ENCODE data around the gene TMEM11.

TMEM11 gene

DNA sequence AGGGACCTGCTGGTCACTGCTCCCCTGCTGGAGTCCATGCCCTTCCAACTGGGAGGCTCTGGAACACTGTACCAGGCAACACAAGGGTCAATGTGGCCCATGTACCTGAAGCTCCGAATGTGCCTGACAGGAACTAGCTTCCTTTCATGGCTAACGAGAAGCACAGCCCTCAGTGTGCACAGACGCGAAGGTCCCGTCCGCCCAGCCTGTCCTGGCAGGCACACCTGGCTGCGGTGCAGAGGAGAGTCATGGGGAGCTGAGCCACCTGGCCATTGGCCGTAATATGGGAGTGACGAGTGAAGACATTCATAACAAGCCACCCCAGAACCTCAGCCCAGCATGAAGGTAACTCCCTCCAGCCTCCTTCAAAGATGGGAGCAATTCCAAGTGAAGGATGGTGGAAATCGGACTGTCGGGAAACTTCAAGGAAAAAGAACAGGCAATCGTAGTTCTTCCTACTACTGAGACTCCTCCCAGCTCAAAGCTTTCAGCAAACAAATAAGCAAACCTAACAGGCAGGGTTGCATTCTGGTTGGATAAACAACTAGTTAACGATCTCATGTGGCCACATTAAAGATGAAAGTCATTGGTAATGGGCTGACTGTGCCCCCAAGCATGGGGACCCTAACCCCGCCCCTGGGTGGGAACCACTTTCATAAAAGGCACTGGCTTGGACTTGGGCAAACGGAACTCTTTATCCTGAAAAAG, 13.2 kb downstream of the TMEM11 start:
- H4K20me1 ChIP-seq (ENCODE audit: control insufficient read depth, insufficient read depth, low read depth, low read length): peaks cover 21% of the 10 kb centered on the region
- no peak overlapping the region for H3K4me3 ChIP-seq (ENCODE audit: low read length)
- H3K27ac ChIP-seq (ENCODE audit: low read depth, low read length): no peak overlapping the region
- no peaks in the 10 kb centered on the region for H3K9me2 ChIP-seq (replicated peaks; ENCODE audit: control insufficient read depth, low read length)
- no peaks in the 10 kb centered on the region for H3F3A ChIP-seq (ENCODE audit: control insufficient read depth, insufficient read depth)
- no peaks in the 10 kb centered on the region for H3K9me3 ChIP-seq (ENCODE audit: control insufficient read depth, insufficient read depth, low read length)
- peaks cover 44% of the 10 kb centered on the region for H3K36me3 ChIP-seq (ENCODE audit: control insufficient read depth, low read length)
- H3K27me3 ChIP-seq (ENCODE audit: control insufficient read depth, low read length): no peaks in the 10 kb centered on the region
- H3K79me2 ChIP-seq (ENCODE audit: control insufficient read depth, low read length): peaks cover 83% of the 10 kb centered on the region
- H3K4me1 ChIP-seq (ENCODE audit: control insufficient read depth, low read length): no peaks in the 10 kb centered on the region
- TF ChIP-seq EZH2phosphoT487 (IDR thresholded peaks at IDR 0.05; ENCODE audit: borderline replicate concordance, low read length): no peak
- TF ChIP-seq CTCF (IDR thresholded peaks at IDR 0.05; ENCODE audit: low read depth, low read length, poor library complexity, severe bottlenecking): no peak
- no peak overlapping the region for H3K4me2 ChIP-seq (ENCODE audit: low read length)

DNA sequence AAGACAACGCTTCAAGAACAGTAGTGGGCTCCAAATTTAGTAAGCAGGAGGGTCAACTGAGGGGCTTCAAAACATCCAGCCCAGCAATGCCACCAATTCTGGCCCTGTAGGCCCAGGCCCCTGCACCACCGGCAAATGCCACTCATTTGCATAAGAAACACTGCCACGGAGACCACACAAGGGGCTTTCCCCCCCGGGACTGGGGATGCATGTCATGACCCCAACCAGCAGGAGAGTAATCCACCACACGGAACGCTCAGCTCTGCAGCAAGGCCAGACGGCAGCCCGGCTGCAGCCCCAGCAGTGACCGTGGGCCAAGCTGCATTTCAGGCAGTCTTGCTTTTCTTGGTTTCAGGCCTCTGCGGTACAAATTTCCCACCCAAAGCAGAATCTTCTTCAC, 14.1 kb downstream of the TMEM11 start:
- Histone ChIP-seq H3K27me3 (ENCODE audit: control insufficient read depth, low read length) (no peaks in the 10 kb centered on the region), H3K9me3 (ENCODE audit: control insufficient read depth, insufficient read depth, low read length) (no peaks in the 10 kb centered on the region), H3K4me2 (ENCODE audit: low read length) (no peak overlapping the region), H3K27ac (ENCODE audit: low read depth, low read length) (no peak overlapping the region), H3K9me2 (replicated peaks; ENCODE audit: control insufficient read depth, low read length) (no peaks in the 10 kb centered on the region), H3K4me1 (ENCODE audit: control insufficient read depth, low read length) (no peaks in the 10 kb centered on the region), H4K20me1 (ENCODE audit: control insufficient read depth, insufficient read depth, low read depth, low read length) (peaks cover 16% of the 10 kb centered on the region), H3K79me2 (ENCODE audit: control insufficient read depth, low read length) (peaks cover 76% of the 10 kb centered on the region), H3K4me3 (ENCODE audit: low read length) (no peak overlapping the region), H3K36me3 (ENCODE audit: control insufficient read depth, low read length) (peaks cover 44% of the 10 kb centered on the region), H3F3A (ENCODE audit: control insufficient read depth, insufficient read depth) (no peaks in the 10 kb centered on the region; the same call in 1 of the 2 replicates)
- TF ChIP-seq EZH2phosphoT487 (IDR thresholded peaks at IDR 0.05; ENCODE audit: borderline replicate concordance, low read length) (no peak), CTCF (IDR thresholded peaks at IDR 0.05; ENCODE audit: low read depth, low read length, poor library complexity, severe bottlenecking) (no peak)

GRCh38 chr17:21199311-21199710, 14.7 kb downstream of the TMEM11 start:
- Histone ChIP-seq H3K4me2 (ENCODE audit: low read length) (no peak overlapping the region), H3K79me2 (ENCODE audit: control insufficient read depth, low read length) (peaks cover 70% of the 10 kb centered on the region)

More at GRCh38 chr17:21199311-21199710, 14.7 kb downstream of the TMEM11 start:
- TF ChIP-seq CTCF (IDR thresholded peaks at IDR 0.05; ENCODE audit: low read depth, low read length, poor library complexity, severe bottlenecking) (no peak), EZH2phosphoT487 (IDR thresholded peaks at IDR 0.05; ENCODE audit: borderline replicate concordance, low read length) (no peak)
- H3K4me3 ChIP-seq (ENCODE audit: low read length): no peak overlapping the region
- H3F3A ChIP-seq (ENCODE audit: control insufficient read depth, insufficient read depth): peaks cover 2% of the 10 kb centered on the region; the same call in 1 of the 2 replicates
- H3K4me1 ChIP-seq (ENCODE audit: control insufficient read depth, low read length): no peaks in the 10 kb centered on the region
- no peaks in the 10 kb centered on the region for H3K9me2 ChIP-seq (replicated peaks; ENCODE audit: control insufficient read depth, low read length)
- peaks cover 13% of the 10 kb centered on the region for H4K20me1 ChIP-seq (ENCODE audit: control insufficient read depth, insufficient read depth, low read depth, low read length)
- peaks cover 44% of the 10 kb centered on the region for H3K36me3 ChIP-seq (ENCODE audit: control insufficient read depth, low read length)
- no peaks in the 10 kb centered on the region for H3K27me3 ChIP-seq (ENCODE audit: control insufficient read depth, low read length)
- no peak overlapping the region for H3K27ac ChIP-seq (ENCODE audit: low read depth, low read length)
- H3K9me3 ChIP-seq (ENCODE audit: control insufficient read depth, insufficient read depth, low read length): no peaks in the 10 kb centered on the region
